H9 (cell line): ENCODE results near the gene LMCD1. TPM values are rescaled to one million over a fixed set of nuclear protein-coding genes. Genes with fewer than 3 reads are reported as not detected.

Experiments used
- DNase-seq: peaks from one replicate; pipeline ENCODE4 v3.0.0-alpha.2; 2017
- H2AFZ ChIP-seq: one replicate; pipeline ENCODE4 v1.6.1; 2013; ENCODE audit warnings: mild to moderate bottlenecking, low read length, control low read depth, moderate library complexity
- H2AK5ac ChIP-seq: 2 replicates; pipeline ENCODE4 v1.6.1; 2013; ENCODE audit warnings: low read length, control low read depth, mixed read lengths; ENCODE audit not compliant: insufficient read length
- H2BK120ac ChIP-seq: one replicate; pipeline ENCODE4 v1.6.1; 2013; ENCODE audit warnings: low read depth, mild to moderate bottlenecking, low read length, control low read depth, inconsistent platforms; ENCODE audit not compliant: poor library complexity, severe bottlenecking
- H2BK12ac ChIP-seq: 2 replicates; pipeline ENCODE4 v1.6.1; 2013; ENCODE audit warnings: low read length, control low read depth, mixed read lengths, low read depth; ENCODE audit not compliant: insufficient read length
- H2BK15ac ChIP-seq: 2 replicates; pipeline ENCODE4 v1.6.1; 2013; ENCODE audit warnings: low read depth, low read length, control low read depth
- H2BK20ac ChIP-seq: one replicate; pipeline ENCODE4 v1.6.1; 2013; ENCODE audit warnings: low read depth, mild to moderate bottlenecking, low read length, control low read depth, inconsistent platforms; ENCODE audit not compliant: poor library complexity, severe bottlenecking
- H2BK5ac ChIP-seq: 2 replicates; pipeline ENCODE4 v1.6.1; 2013; ENCODE audit warnings: low read length, control low read depth, mixed read lengths; ENCODE audit not compliant: insufficient read length
- H3K14ac ChIP-seq: 2 replicates; pipeline ENCODE4 v1.6.1; 2013; ENCODE audit warnings: low read length, control low read depth; ENCODE audit not compliant: insufficient read depth
- H3K18ac ChIP-seq: 2 replicates; pipeline ENCODE4 v1.6.1; 2013; ENCODE audit warnings: low read depth, mild to moderate bottlenecking, mixed read lengths, low read length, control low read depth; ENCODE audit not compliant: insufficient read length
- H3K23ac ChIP-seq: 2 replicates; pipeline ENCODE4 v1.6.1; 2013; ENCODE audit warnings: low read length, control low read depth, mixed read lengths, low read depth; ENCODE audit not compliant: insufficient read length
- H3K23me2 ChIP-seq: 2 replicates; pipeline ENCODE4 v1.6.1; 2013; ENCODE audit warnings: low read depth, mild to moderate bottlenecking, mixed read lengths, low read length, control low read depth; ENCODE audit not compliant: insufficient read length, poor library complexity, severe bottlenecking
- H3K27ac ChIP-seq: 2 replicates; pipeline ENCODE4 v1.5.1; 2013; ENCODE audit warnings: low read length, control low read depth, mixed read lengths, low read depth; ENCODE audit not compliant: insufficient read length
- H3K27me3 ChIP-seq: 2 replicates; pipeline ENCODE4 v1.6.1; 2013; ENCODE audit warnings: low read length, control low read depth, inconsistent platforms; ENCODE audit not compliant: insufficient read depth
- H3K4ac ChIP-seq: 2 replicates; pipeline ENCODE4 v1.6.1; 2013; ENCODE audit warnings: low read depth, mild to moderate bottlenecking, control low read depth, inconsistent platforms, low read length, moderate library complexity
- H3K4me1 ChIP-seq: 2 replicates; pipeline ENCODE4 v1.6.1; 2013; ENCODE audit warnings: low read length, control low read depth, inconsistent platforms; ENCODE audit not compliant: insufficient read depth
- H3K4me2 ChIP-seq: 2 replicates; pipeline ENCODE4 v1.6.1; 2013; ENCODE audit warnings: low read length, control low read depth, mixed read lengths; ENCODE audit not compliant: insufficient read length, insufficient read depth
- H3K56ac ChIP-seq: 2 replicates; pipeline ENCODE4 v1.6.1; 2013; ENCODE audit warnings: low read depth, mild to moderate bottlenecking, mixed read lengths, low read length, control low read depth; ENCODE audit not compliant: insufficient read length
- H3K79me1 ChIP-seq: 2 replicates; pipeline ENCODE4 v1.6.1; 2013; ENCODE audit warnings: low read depth, mild to moderate bottlenecking, moderate library complexity, low read length, control low read depth, inconsistent platforms; ENCODE audit not compliant: insufficient read depth, poor library complexity, severe bottlenecking
- H3K79me2 ChIP-seq: 2 replicates; pipeline ENCODE4 v1.6.1; 2013; ENCODE audit warnings: low read length, control low read depth, inconsistent platforms; ENCODE audit not compliant: insufficient read depth
- H3K9ac ChIP-seq: 2 replicates; pipeline ENCODE4 v1.6.1; 2013; ENCODE audit warnings: low read length, control low read depth, mixed read lengths; ENCODE audit not compliant: insufficient read length; ENCODE audit errors: extremely low read depth
- H3K9me3 ChIP-seq: one replicate; pipeline ENCODE4 v1.6.1; 2013; ENCODE audit warnings: low read depth, low read length, inconsistent platforms; ENCODE audit not compliant: control insufficient read depth
- H3T11ph ChIP-seq: one replicate; pipeline ENCODE4 v1.6.1; 2013; ENCODE audit warnings: mild to moderate bottlenecking, low read length, control low read depth, inconsistent platforms
- H4K20me1 ChIP-seq: one replicate; pipeline ENCODE4 v1.6.1; 2013; ENCODE audit not compliant: control insufficient read depth, insufficient read length, insufficient read depth
- H4K5ac ChIP-seq: 2 replicates; pipeline ENCODE4 v1.6.1; 2013; ENCODE audit warnings: low read depth, mild to moderate bottlenecking, mixed read lengths, low read length, control low read depth; ENCODE audit not compliant: insufficient read length
- H4K8ac ChIP-seq: replicated peaks from 2 replicates; pipeline ENCODE4 v1.6.1; 2013; ENCODE audit warnings: low read length, control low read depth, mixed read lengths, low read depth; ENCODE audit not compliant: insufficient read length
- H4K91ac ChIP-seq: 2 replicates; pipeline ENCODE4 v1.6.1; 2013; ENCODE audit warnings: low read depth, mild to moderate bottlenecking, moderate library complexity, mixed read lengths, low read length, control low read depth; ENCODE audit not compliant: insufficient read length
- H3K27ac Mint-ChIP-seq, 3 experiments: 2 replicates in 2 of 3; 3 replicates in 1 of 3; pipeline ENCODE4 v1.8.0; 2020 to 2021; ENCODE audit warnings: mixed read lengths in 3 of 3, mild to moderate bottlenecking in 1 of 3, moderate library complexity in 1 of 3
- H3K27me3 Mint-ChIP-seq: 2 replicates; pipeline ENCODE4 v1.8.0; 2021; ENCODE audit warnings: low read depth, mild to moderate bottlenecking, moderate library complexity, mixed read lengths
- H3K36me3 Mint-ChIP-seq, 3 experiments: 2 replicates in 2 of 3; 3 replicates in 1 of 3; pipeline ENCODE4 v1.8.0; 2020 to 2021; ENCODE audit warnings: low read depth in 3 of 3, mixed read lengths in 3 of 3; ENCODE audit not compliant: insufficient read depth in 1 of 3
- H3K4me1 Mint-ChIP-seq, 2 experiments: 2 replicates each; pipeline ENCODE4 v1.8.0; 2020; ENCODE audit warnings: mixed read lengths in 2 of 2
- H3K4me3 Mint-ChIP-seq, 2 experiments: 2 replicates in 1 of 2; 3 replicates in 1 of 2; pipeline ENCODE4 v1.8.0; 2020 to 2021; ENCODE audit warnings: mild to moderate bottlenecking in 2 of 2, mixed read lengths in 2 of 2, moderate library complexity in 1 of 2
- H3K9me3 Mint-ChIP-seq, 2 experiments: 2 replicates in 1 of 2; 3 replicates in 1 of 2; pipeline ENCODE4 v1.8.0; 2020; ENCODE audit warnings: mild to moderate bottlenecking in 2 of 2, mixed read lengths in 2 of 2, moderate library complexity in 1 of 2
- WGBS: extraction: QIAGEN DNeasy Blood & Tissue Kit; methylation state at CpG from one replicate; pipeline ENCODE4 v1.1.7; 2013; ENCODE audit warnings: missing lambda C conversion rate, low lambda C conversion rate, mixed read lengths; ENCODE audit not compliant: insufficient read length; ENCODE audit errors: extremely low coverage; 5-methylcytosine and 5-hydroxymethylcytosine counted together
- total RNA-seq: library from RNA; stranded (reverse); gene quantifications from 2 replicates; pipeline ENCODE4 v1.2.1, GENCODE V29; 2021
- TF ChIP-seq, protein P1 (sequence below): fragments of 200-600 bp; sonication (generic); conservative IDR thresholded peaks from 3 replicates; pipeline ENCODE4 v1.8.0; 2021; ENCODE audit warnings: antibody characterized with exemption, mild to moderate bottlenecking

The LMCD1 gene
- total RNA-seq, 1 experiment from 2014 or later: 19.2 TPM

- H2BK12ac ChIP-seq: no peak overlapping the region
- no peaks in the 10 kb centered on the region for H3K36me3 Mint-ChIP-seq
- H3K9ac ChIP-seq: no peak overlapping the region
- H2BK15ac ChIP-seq: no peak overlapping the region
- H3K23ac ChIP-seq: no peak overlapping the region
- no peak overlapping the region for H2AK5ac ChIP-seq
- H2AFZ ChIP-seq: no peak overlapping the region
- H3K79me2 ChIP-seq: no peaks in the 10 kb centered on the region
- H3K9me3 ChIP-seq: no peaks in the 10 kb centered on the region
- H4K5ac ChIP-seq: no peak overlapping the region
- TF ChIP-seq, protein P1, sequence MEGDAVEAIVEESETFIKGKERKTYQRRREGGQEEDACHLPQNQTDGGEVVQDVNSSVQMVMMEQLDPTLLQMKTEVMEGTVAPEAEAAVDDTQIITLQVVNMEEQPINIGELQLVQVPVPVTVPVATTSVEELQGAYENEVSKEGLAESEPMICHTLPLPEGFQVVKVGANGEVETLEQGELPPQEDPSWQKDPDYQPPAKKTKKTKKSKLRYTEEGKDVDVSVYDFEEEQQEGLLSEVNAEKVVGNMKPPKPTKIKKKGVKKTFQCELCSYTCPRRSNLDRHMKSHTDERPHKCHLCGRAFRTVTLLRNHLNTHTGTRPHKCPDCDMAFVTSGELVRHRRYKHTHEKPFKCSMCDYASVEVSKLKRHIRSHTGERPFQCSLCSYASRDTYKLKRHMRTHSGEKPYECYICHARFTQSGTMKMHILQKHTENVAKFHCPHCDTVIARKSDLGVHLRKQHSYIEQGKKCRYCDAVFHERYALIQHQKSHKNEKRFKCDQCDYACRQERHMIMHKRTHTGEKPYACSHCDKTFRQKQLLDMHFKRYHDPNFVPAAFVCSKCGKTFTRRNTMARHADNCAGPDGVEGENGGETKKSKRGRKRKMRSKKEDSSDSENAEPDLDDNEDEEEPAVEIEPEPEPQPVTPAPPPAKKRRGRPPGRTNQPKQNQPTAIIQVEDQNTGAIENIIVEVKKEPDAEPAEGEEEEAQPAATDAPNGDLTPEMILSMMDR: no peak
- H3K14ac ChIP-seq: no peak overlapping the region
- H3K4me2 ChIP-seq: no peak overlapping the region
- H2BK5ac ChIP-seq: no peak overlapping the region
- 0 out of 7 replicates have a peak overlapping the region, but pooled peaks of 1 of the 3 experiments have one; percentile 20 for H3K27ac Mint-ChIP-seq
- no peaks in the 10 kb centered on the region for H3K23me2 ChIP-seq
- H3K4me3 Mint-ChIP-seq: no peak overlapping the region
- no peak overlapping the region for H4K91ac ChIP-seq
- no peaks in the 10 kb centered on the region for H4K20me1 ChIP-seq
- H3K4me1 ChIP-seq: no peaks in the 10 kb centered on the region
- H3K27me3 ChIP-seq: no peaks in the 10 kb centered on the region
- no CpG with 5 or more reads among the region's 5 CpGs for WGBS
- H3K18ac ChIP-seq: no peak overlapping the region
- H3K27ac ChIP-seq: no peak overlapping the region
- no peak overlapping the region for H3T11ph ChIP-seq
- H3K4me1 Mint-ChIP-seq: 0 out of 4 replicates have a peak, but pooled peaks cover 2 to 8% of the 10 kb centered on the region in 2 experiments
- H3K4ac ChIP-seq: no peak overlapping the region
- H2BK20ac ChIP-seq: no peak overlapping the region
- H4K8ac ChIP-seq: no peak overlapping the region
- DNase-seq: no peak
- no peak overlapping the region for H2BK120ac ChIP-seq
- H3K9me3 Mint-ChIP-seq: no peaks in the 10 kb centered on the region
- no peak overlapping the region for H3K56ac ChIP-seq
- no peaks in the 10 kb centered on the region for H3K27me3 Mint-ChIP-seq
- no peaks in the 10 kb centered on the region for H3K79me1 ChIP-seq
These were observed 75.4 kb downstream of the LMCD1 start for GRCh38 chr3:8576841-8577571.
